Stimulated activated CD4-positive, alpha-beta T cell treated with anti-CD3 and anti-CD28 coated beads, TNF-alpha, amount 100 ng/mL, for 24 hours (primary cell): ENCODE measurements around the gene GALK1.

Experiments used
- DNase-seq, 3 experiments: peaks; one replicate each; pipeline ENCODE4 v3.0.0-alpha.2; 2020; ENCODE audit warnings: low read depth in 3 of 3

Gene GALK1

GRCh38 chr17:75725504-75725903 lies 39.5 kb downstream of the GALK1 start:
- DNase-seq: no peak

GRCh38 chr17:75724016-75725003 lies 40.7 kb downstream of the GALK1 start:
- no peak for DNase-seq

GRCh38 chr17:75723171-75723930 lies 41.6 kb downstream of the GALK1 start:
- no peak for DNase-seq

GRCh38 chr17:75722542-75723095 lies 42.4 kb downstream of the GALK1 start:
- no peak for DNase-seq

GRCh38 chr17:75722076-75722475 lies 42.9 kb downstream of the GALK1 start:
- DNase-seq: no peak

GRCh38 chr17:75721463-75722011 lies 43.5 kb downstream of the GALK1 start:
- DNase-seq: no peak

GRCh38 chr17:75720656-75721462 lies 44.1 kb downstream of the GALK1 start, which contains the start of gene ITGB4:
Gene ITGB4 (plus strand): TSS chr17:75721459. CDS start chr17:75724704, 3,245 bp downstream.
- peak in 2 of 3 experiments; percentile 23 to 54 for DNase-seq

GRCh38 chr17:75719732-75720131 lies 45.3 kb downstream of the GALK1 start:
- no peak for DNase-seq

GRCh38 chr17:75712446-75712845 lies 52.5 kb downstream of the GALK1 start:
- DNase-seq: no peak
